HG03159 (cell line): ENCODE measurements around the gene MAGEF1.

Experiments
- ATAC-seq: cut with Tn5 transposase; IDR thresholded peaks from one replicate; pipeline ENCODE4 v1.9.1; 2021; ENCODE audit warnings: mild to moderate bottlenecking, moderate library complexity; ENCODE audit not compliant: unreplicated experiment

Gene MAGEF1, protein sequence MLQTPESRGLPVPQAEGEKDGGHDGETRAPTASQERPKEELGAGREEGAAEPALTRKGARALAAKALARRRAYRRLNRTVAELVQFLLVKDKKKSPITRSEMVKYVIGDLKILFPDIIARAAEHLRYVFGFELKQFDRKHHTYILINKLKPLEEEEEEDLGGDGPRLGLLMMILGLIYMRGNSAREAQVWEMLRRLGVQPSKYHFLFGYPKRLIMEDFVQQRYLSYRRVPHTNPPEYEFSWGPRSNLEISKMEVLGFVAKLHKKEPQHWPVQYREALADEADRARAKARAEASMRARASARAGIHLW

DNA sequence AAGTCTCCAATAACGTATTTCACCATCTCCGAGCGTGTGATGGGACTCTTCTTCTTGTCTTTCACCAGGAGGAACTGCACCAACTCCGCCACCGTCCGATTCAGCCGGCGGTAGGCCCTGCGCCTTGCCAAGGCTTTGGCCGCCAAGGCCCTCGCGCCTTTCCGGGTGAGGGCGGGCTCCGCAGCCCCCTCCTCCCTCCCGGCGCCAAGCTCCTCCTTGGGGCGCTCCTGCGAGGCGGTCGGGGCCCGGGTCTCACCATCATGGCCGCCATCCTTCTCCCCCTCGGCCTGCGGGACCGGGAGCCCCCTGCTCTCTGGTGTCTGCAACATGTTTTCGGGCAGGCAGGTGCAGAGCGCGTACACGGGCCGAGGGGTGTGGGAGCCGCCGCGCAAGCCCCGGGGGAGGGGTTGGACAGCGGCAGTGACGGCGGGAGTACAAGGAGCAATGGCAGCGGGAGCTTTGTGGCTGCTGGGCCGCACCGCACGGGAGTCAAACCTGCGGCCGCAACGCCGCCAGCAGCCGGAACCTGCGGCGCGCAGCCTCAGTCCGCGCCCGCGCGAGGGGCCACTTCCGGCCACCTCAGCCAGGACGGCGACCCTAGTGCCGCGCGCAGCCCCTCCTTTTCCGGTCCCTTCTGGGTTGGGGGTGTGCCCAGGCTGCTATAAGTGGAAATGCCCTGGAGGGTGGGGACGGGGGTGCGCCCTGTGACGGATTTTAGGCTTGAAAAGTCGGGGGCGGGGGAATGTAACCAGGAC, at the start of gene MAGEF1:
Gene MAGEF1, minus strand, starts transcription at position 572 of the 755 bp plus-strand sequence. Its CDS starts 243 bp downstream, at position 329.
- peak; percentile 74 for ATAC-seq

DNA sequence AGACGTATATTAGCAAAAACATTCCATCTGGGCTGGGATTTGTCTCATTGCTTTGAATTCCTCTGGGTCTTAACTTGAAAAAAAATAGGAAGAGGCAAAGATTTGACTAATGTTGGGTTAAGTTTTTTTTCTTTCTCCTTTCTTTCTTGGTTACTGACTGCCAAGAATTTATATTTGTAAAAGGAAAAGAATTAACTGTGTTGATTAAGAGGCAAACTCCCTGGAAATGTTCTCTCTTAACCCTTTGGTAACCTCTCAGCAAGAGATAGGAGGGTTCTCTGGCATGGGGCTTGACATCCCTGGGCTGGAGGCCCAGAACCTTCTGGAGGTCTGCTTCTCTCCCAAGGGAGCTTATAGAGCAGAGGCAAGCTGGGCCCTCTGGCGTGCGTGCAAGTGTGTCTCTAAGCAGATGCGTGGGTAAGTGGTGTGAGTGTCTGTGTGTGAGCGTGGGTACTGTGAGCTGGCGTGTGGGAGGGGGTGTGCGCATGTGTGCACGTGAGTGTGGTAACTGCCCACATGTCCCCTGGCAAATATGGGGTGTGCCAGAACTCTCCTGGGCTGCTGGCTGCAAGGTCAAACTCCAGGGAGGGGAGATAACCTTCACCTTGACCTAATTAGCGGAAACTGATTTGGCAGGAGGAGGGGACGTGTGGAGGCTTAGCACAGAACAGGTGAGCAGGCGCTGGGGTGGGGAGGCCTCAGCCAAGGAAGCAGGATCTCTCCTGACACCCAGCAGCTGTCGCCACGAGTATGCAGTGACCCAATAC, 49.4 kb upstream of the MAGEF1 start:
- ATAC-seq = no peak

DNA sequence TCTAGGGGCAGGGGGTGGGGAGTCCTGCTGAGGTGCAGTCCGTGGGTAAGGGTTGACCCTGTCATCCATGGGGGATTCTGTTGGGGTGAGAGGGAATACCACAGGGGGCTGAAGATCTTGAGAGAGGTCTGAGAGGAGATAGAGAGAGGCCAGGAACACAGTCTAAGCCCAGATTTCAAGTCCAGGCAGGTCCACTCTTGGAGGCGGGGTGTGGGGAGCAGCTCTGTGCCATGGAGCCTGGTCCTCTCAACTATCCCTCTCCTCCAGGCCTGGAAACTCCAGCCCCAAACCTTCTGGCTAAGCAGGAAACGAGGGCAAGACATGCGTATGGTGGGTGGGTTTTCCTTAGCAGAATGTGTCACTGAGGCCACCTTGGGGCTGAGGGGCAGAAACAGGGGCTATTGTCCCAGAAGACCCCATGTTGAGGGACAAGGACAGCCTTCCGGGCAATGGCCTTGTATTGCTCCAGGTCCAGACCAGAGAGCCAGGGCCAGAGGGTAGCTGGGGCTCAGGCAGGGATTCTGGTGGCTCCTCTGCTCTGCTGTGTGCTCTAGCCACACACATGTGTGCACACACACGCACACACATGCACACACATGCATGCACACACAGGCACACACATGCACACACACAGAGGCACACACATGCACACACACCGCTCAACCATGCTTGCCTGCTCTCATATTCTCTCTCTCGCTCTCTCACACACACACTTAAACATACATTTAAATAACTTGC, 48.6 kb upstream of the MAGEF1 start:
- ATAC-seq = no peak

DNA sequence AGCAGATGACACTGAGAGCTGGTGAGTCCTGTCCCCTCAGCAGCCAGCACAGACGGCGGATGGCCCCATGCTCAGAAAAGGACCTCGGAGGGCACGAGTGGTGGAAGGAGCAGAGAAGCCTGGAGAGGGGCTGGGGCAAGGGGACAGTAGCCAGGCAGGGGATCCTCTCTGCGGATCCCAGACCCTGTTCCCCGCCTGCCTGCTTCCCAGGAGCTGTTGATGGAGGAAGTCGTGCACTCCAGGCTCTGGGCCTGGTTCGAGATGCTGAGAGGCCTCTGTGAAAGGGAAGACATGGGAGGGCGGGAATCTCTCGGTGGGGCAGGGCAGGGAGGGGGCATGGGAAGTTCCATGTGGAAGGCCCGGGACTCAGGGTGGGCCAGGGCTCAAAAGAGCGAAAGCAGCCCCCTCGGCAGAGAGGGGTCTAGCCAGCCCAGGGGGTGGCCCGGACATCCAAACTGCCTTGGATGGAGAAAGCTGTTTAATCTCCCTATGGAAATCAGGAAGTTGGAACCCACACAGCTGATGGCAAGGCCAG, 47.9 kb upstream of the MAGEF1 start:
- ATAC-seq = no peak

DNA sequence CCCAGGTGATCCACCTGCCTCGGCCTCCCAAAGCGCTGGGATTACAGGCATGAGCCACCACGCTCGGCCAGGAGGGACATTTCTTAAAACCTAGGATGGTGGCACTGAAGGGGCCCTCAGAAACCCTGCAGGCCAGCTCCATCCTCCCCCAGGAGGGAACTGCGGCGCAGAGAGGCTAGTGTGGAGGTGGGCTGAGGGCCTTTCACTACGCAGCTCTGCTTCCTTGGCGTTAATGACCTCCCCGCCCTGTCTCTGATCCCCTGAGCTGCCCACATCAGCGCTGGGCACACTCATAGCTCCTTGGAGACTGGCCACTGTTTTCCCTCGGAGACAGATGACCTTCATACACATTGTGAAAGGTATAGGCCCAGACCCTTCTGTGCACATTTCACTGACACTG, 46.2 kb upstream of the MAGEF1 start:
- no peak for ATAC-seq

DNA sequence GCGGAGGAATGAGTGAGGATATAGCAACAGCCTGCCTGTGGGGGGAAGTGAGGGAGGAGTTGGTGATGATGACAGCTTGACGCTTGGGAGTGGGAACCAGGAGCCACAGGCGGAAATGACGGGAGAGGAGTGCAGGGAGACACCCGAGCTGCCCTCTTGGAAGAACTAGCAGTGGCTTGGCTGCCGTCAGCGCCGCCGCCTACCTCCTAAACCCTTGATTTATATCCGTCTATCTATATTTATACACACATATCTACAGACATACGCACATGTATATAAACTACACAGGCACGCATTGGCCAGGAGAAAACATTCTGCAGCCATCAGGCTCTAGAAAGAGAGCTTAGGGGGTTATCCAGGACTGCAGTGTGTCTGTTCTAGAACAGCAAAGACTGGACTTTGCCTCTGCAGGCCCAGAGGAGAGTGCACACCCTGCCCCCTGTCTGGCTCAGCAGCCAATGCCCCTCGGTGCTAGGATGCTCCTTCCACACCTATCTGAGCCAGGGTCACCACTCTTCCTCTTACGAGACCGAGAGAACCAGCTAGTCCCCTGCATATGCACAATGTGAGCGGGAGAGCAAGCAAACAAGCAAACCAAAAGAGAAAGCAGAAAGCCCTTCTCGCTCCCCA, 45.3 kb upstream of the MAGEF1 start:
- no peak for ATAC-seq

DNA sequence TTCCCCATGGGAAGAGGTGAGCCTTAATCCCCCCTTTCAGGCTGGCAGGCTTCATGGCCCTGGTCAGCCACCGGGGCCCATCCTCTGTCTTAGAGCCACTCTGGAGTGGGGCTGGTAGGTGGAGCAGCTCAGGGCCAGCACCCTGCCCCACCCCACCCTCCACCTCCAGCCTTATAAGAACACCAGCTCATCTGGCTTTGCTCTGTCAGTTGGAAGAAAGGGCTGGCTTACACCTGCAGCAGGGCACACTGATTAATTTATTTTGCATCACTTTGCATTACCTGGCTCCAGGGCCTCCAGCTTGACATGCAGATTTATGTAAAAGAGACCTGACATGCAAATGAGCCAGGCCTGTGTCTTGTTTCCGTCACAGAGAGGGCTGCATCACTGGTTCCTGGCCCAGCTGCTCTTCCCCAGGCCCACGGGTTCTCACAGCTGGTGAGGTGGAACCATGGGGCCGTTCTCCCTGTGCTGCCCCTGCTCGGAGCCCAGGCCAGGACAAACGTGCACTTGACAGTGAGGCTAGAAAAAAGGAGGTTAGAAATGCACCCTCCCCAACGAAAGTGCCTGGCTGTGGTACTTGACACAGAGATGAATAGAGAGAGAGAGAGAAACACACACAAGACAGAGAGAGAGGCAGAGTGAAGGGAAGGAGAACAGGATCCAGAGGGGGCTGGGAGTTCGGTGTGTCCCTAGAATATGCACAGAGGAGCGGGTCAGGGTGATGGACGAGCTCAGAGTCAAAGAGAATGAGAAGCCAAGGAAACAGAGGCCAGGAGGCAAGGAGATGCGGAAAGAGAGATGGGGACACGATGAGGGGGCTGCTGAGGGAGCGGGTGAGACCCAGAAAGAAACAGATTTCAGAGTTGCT, 44.5 kb upstream of the MAGEF1 start:
- no peak for ATAC-seq

DNA sequence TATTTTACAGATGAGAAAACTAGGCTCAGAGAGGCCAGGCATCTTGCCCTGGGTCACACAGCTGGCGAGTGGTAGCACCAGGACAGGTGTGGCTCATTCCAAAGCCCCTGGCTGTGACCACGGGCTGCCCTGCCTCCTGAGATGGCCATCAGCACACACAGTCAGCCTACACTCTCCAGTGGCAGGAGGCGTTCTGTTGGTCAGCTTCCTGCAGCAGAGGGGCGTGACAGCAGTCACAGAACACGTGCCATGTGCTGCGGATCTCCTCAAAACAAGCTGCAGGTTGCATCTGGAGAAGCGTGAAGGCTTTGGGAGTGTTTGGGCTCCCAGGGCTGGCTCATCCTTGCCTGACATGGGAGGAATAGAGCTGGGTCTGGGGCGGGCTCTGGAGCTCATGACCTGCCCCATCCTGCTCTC, 43.5 kb upstream of the MAGEF1 start:
- ATAC-seq = no peak

DNA sequence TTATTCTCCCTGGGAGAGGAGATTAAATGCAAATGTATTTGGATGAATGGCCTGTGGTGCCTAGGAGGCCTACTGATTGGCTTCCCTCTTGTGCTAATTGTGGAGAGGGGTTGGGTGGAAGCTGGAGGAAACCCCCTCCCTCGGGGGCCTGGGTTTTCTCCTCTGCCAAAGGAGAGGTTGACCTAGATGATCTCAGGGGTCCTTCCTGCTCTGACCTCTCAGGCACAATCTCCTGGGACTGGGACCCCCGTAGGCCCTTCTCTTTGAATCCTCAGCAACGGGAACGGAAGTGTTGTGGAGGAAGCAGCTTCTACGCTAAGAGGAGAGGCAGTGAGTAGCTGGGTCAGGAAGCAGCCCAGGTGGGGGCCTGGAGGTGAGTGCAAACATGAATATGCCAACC, 40.5 kb upstream of the MAGEF1 start:
- ATAC-seq = no peak

DNA sequence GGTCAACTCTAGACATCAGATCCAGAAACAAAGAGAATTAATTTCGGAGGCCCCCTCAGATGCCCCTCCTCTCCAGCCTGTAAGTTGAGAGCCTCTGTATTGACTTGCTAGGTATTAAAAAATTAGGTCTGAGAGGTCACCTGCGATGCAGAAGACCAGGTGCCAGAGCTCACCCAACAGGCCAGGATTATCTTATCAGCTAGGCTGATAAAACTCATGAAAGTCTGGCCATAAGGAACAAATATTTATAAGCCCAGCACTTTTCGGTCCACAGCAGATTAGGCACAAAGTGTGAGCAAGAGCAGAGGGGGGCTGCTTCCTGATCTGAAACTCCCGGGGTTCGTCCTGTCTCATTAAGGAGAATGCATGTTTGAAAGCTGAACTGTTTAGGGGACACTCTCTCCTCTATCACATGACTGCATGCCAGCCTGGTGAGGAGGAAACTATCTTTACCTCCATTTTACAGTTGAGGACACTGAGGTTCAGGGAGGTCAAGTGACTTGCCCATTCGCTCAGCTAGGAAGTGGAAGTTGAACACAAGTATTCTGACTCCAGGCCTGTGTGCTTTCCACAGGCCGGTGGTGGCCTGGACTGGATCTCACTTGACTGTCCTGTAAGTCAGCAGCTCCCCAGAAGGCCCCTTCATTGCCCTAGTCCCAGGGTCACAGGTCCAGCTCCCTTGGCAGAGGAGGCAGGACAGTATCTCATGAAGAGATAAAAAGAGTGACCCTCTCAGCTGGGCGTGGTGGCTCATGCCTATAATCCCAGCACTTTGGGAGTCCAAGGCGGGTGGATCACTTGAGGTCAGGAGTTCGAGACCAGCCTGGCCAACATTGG, 39.6 kb upstream of the MAGEF1 start:
- ATAC-seq = no peak

DNA sequence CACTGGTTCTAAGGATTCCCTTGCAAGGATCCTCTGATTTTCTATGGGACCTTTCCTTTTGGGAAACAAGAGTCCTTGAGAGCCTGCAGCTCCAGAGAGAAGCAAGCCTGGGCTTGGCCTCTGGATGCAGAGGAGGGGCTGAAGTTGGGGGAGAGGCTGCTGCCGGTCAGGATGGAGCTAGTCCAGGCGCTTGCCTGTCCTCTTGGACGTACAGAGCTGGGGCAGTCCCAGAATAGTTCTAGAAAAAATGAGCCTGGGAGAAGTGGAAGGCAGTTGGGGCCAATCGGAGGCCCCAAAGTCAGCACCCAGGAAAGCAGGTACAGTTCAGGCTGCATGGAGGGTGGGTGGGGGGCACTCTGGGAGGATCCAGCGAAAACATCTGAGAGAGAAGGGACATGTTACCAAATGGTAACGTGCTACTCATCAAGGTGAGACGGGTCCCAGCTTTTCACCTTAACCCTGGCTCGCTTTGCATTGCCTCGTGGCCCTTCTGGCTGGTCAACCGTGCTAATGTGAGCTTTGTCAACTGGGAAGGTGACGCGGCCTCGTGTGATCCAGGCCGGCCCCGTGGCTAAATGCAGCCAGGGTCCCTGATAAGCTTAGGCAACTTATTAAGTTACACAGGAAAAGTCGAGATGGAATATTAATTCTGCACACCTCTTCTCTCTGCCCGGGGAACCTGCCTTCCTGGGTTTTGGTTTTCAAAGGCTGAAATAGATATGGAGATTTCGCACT, 38.7 kb upstream of the MAGEF1 start:
- no peak for ATAC-seq

DNA sequence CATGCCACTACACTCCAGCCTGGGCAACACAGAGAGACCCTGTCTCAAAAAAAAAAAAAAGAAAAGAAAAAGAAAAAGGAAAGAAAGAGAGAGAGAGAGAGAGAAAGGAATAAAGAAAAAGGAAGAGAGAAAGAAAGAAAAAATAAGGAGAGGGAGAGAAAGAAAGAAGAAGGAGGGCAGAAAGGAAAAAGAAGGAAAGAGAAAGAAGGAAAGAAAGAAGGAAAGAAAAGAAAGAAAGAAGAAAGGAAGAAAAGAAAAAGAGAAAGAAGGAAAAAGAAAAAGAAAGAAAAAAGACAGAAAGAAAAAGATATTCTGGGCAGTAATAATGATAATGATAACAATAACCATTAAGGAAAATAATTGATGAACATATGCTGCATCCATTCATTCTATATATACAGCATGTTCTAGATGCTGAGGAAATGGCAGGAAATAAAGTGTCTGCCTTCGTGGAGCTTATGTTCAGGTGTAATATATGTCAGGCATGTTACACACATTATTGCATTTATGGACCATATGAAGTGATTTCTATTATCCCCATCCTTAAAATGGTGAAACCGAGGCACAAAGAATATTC, 37.4 kb upstream of the MAGEF1 start:
- ATAC-seq = no peak

DNA sequence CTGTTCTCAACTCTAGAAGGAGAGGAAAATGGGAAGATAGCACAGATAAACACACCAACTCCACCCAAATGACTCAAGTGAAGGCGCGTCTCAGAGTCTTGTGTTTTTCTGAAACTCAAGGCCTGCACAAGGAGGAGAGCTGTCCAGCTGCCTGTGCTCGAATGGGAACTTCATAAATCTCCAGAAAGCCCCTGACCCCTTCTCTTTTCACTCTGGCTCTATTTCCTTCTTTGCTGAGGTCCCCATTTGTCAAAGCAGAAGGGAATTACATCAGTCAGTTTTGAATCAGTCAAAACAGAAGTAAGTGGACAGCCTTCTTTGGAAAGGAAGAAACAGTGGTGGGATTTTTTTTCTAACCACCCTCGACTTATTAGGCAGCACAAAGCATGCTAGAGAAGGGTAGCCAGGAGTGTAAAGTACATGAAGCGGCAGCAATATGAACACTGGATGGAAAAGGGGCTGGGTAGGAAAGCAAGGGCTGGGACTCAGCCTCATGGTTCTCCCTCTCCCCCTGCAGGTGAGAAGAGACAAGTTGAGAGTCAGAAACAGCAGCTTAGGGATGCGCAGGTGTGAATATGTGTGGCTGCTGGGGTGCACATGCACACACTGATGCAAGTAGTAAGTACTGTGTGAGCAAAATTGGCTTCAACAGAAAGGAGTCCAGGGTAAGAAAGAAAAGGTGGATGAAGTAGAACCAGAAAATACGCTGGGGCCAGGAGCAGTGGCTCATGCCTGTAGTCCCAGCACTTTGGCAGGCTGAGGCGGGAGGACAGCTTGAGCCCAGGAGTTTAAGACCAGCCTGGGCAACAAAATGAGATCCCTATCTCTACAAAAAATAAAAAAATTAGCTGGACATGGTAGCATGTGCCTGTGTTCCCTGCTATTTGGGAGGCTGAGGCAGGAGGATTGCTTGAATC, 36.6 kb upstream of the MAGEF1 start:
- ATAC-seq = no peak

DNA sequence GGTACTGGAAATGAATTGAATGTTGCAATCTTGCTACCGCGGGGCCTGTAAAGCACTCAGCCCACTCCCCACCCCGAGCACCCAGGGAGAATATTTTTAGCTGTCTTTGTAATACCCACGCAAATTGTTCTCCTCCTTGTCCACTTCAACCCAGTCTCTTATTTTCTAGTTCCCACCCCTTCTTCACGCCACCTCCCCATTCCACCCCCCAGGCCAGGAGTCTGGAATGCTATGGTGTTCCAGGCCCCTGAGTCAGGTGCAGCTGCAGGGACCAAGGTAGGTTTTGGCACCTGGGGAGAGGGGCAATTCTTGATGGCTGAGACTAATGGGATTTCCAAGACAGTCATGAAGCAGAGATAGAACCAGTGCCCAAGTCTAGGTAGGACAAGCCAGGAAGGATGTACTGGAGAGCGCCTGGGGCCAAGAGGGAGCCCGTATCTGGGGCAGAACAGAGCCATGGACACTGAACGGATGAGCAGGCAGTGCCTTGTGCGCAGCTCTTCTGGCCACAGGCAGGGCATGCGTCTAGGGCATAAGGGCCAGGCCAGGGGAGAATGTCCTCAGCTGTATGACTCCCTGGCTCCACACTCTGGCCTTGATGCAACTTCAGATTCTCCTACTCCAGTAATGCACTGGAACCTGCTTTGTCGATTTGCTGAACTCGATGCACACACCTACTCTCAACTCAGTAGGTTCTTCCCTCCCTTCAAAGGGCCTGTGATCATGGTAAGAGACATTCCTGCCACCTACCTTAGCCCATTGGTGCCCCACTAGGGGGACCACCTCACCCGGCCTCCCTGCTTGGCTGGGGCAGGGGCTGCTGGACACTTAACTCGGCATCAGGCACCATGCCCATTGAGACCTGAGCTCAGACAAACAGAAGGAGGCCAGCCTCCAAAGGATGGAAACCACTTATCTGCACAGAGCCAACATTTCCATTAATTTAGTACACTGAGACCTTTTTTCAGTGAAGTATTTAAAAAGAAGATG, 34.6 kb upstream of the MAGEF1 start:
- ATAC-seq = no peak

DNA sequence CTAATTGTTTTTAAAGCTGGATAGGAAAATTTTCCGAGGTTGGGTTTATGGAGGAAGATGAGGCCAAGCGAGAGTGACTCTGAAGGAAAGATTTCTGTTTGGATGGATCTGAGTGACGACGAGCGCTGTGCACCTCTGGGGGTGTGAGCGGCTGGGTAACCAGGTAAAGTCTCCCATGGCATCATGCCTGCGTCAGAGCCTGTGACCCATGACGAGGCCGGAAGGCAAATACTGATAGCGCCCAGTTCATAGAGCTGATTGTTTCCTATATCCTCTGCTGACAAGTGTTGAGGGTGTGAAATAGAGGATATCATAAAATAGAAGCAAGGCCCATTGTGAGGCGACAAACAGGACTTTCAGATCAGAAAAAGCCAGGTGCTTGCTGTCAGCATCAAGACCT, 33.7 kb upstream of the MAGEF1 start:
- no peak for ATAC-seq
